ENCODE measurements around the gene ASTN1.

GRCh38 chr1:176852124-176852523, 312.4 kb downstream of the ASTN1 start:
- TF ChIP-seq ZNF274 (IDR thresholded peaks at IDR 0.05; ENCODE audit: low read depth, low read length), result no peak
- TF ChIP-seq YY1 (IDR thresholded peaks at IDR 0.05; ENCODE audit: insufficient read depth, insufficient read length), result no peak

All from NT2/D1 (cell line).